Inflammatory macrophage (primary cell): ENCODE measurements around the gene MYBPHL.
"Not testable (repeated sequence)": the region's sequence is repeated elsewhere in the genome, so short reads cannot be mapped to it uniquely, and the experiment has no call there.

Experiments
- DNase-seq, 2 donors: peaks; one replicate each; pipeline ENCODE4 v3.0.0-alpha.2; 2020 to 2022

Gene MYBPHL

DNA sequence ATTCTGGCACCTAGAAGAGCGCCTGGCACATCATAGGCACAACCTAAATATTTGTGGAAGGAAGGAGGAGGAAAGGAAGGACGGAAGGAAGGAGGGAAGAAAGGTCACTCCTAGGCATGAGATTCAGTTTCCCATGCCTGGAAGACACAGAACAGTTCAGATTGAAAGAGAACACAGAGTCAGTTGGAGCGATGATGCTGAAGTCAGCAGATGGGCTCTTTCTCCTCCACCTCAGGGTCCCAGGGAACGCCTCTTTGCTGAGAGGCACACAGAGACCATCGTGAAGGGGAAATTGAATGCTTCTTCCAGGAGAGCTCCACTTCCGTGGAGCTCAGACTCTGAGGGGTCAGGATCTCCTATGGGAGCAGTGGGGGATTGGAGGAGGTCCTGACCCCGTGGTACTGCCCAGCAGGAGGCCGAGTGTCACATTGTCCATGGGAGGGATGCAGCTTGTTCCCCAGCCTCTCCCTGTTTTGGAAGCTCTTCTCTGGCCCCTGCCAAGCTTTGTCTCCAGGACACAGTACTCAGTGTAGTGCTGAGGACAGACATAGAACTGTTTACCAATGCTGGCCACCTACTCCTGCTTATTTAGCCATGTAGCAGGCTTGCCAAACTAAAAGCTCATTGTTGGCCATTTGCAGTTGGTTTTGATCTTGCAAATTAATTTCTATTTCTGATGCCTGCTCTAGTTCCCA is 2.4 kb downstream of the MYBPHL start:
- no peak for DNase-seq

DNA sequence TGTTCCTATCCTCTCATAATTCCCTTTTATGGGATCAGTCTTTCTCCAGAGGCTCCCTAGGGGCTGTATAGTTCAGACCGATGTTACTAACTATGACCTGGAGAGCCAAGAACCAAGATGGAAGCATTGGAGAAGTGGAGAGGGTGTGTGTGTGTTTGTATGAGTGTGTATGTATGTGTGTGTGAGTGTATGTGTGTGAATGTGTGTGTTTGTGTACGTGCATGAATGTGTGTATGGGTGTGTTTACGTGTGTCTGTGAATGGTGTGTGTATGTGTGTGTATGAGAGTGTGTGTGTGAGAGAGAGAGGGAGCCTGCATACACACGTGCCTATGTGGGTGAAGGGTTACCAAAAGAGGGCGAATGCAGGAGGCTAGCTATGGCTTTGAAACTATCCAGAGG is 4.9 kb downstream of the MYBPHL start:
- no peak for DNase-seq

DNA sequence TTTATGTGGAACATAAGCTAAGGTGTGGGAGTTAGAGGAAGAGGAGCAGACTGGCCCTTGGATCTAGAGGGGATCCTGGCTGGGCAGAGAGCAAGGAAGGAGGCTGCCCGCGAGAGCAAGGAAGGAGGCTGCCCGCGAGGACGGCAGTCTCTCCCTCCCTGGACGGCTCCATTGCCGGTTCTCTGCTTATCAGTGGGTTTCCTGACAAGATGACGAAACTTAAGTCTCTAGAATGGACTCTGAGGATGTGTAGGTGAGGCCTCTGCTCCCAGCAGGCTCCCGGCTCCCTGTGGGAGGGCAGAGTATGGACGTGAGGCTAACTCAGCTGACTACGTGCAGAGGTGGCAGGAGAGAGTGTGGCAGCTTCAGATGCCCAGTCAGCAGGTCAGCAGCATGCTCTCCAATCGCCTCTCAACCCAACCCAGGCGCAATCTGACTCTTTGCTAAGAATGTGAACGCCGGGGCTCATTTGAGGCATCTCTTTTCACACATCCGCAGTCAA is 6.1 kb downstream of the MYBPHL start:
- no peak for DNase-seq

DNA sequence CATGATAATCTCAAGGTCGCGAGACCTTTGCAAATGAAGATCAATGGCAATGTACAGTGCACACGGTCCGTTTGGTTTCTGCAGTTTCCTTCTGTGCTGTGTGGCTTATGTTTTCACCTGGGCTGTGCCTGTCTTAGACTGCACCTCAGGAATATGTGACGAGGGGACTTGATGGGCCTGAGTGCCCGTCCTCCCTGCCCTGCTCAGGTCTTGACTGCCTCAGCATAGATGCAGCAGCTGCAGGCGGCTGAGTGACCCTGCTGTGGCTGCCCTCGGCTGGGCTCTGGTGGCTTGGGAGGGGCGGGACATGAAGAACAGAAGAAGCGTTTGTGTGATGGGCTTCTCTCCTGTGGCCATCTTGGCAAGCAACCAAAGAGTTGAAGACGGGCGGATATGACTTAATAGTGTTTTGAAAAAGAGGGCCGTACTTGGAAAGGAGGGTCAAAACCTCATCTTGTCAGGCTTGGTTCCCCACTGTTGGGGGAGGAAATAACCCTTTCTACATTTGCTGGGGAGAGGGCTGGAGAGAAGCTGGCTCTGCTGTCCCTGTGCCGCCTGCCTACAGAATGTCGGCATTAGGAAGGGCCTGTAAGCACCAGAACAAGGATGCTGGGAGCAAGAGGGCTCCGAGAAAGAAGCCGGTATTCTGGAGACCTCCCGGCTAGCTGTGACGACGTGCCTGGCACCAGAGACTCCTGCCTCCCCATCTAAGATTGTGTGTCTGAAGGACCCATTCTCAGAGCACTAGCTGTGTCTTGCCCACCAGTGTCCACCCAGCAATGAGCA is 7.1 kb downstream of the MYBPHL start:
- DNase-seq: no peak

DNA sequence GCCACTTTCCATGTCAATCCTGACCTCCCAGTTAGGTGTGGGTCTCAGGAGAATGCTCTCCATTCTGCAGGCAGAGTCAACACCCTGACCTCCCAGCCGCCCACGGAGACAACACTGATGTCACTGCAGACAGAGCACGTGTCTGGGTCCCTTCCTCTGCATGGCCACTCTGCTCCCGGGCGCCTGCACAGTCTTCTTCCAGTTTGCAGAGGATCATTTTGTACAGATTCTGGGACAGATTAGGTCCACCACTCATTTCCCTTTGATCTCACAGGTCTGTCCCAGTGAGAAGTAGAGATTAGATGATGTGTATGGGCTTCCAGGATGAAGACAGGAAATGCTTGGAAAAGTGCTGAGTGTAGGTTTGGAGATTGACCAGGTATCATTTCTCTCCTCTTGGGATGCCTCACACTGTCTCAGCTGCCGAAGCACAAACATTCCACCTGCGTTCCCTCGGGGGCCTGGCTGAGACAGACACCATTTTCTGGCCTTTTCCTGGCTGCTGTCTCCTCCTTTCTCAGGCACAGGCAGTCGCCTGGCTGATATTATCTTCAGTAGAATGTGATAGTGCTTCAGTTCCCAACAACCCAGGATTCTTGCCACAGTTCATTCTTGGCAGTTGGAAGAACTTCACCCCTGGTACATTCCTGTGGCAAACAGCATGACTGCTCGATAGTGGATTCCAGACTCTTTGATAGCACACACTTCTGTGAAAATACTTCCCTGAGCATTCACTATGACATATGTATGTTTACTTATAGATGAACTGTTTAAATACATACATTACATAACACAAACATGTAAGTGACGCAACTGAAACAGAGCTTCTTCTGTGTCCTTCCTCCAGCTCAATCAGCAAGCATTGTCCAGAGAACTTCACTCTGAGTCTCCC is 7.9 kb downstream of the MYBPHL start:
- peak; percentile 57 to 76 for DNase-seq

DNA sequence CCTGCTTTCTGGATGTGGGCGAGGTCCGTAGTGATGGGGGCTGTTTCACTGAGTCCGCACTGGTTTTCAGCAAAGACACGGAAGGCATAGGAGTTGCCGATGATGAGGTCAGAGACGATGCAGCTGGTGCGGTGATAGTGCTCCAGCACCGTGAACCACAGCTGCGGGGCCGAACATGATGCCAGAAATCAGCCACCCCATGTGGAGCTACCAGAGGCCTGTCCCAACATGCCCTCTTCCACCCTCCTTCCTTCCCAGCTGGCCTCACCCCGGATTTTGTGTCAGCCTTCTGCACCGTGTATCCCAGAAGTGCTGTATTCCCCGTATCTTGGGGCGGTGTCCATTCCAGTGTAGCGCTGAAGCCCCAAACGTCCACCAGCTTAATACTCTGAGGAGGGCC is 10.0 kb downstream of the MYBPHL start:
- DNase-seq: no peak

DNA sequence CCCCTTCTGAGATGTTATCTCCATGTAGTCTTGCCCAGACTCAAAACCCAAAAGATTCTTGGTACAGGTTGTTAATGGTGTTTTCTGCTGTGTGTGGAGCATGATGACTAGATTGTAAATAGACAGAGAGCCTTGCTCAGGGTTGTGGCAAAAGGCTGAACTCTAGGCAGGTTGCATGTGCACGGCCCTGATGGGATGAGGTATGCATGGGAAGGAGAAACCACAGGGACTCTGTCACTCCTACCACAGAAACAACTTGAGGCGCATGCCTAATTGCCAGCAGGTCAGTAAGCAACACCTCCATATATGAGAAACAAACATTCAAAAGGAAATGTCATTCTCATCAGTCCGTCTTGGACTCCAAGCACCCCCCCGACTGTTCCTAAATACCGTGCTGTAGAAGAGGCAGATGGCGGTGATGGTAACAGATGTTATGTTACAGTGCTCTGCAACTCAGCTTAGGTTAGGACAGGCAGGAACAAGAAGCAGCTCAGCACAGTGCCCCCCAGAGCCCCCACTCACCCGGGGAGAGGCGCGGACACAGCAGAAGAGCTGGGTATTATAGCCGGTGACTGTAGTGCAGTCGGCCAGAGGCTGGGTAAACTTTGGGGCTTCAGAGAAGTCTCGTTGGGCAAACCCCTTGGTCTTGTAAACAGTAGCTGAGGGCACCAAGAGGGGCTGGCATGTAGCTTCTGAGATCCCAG is 10.9 kb downstream of the MYBPHL start:
- DNase-seq: no peak

DNA sequence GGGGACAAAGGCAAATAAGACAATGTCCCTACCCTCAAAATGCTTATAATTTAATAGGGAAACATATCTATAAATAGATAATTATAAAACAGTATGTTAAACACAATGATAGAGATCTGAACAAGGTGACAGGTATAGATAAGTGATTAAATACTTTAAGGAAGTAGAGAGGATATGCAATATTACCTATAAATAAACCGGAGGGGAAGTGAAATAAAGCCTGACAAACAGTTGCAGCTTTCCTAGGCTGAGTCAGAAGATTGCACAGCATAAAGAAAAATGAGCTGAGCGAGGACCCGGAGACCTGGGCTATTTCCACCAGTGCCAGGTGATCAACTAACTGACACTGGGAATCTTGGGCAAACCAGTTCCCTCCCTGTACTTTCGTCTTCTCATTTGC is 12.3 kb downstream of the MYBPHL start:
- peak in 1 of 2 donors; percentile 13 for DNase-seq

DNA sequence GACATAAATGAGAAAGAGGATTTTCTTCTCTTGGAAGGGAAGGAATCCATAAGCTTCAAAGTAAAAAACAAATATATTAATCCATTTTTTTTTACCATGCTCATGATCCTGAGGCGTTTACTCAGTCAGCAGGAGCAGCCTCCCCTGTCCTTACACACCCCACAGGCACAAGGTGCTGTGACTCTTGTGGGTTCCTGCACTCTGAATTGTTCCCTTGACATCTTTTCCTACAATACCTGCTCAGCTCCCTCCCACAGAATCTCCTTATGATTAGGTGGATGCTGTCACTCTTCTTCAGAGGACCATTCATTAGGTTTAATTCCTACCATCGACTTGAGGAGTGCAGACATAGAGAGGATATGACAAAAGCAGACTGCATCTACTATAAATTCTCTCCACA is 13.8 kb downstream of the MYBPHL start:
- DNase-seq: no peak

DNA sequence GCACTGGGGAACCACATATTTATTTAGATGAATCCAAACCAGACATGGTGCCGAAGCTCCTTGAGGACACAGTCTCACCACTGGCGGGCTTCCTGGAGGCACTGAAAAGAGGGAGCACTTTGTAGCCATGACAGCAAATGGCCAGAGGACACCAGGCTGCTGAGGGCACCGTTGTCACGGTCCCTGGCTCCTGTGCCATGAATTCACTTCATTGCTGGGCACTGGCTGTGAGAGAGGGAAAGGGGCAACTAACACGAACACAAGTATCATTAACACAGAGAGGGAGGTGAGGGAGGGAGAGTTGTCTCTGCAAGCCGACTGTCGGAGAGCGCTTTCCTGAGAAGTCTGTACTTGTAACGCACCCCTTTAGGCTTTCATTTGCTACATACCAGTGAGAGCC is 14.4 kb downstream of the MYBPHL start:
- DNase-seq: no peak

DNA sequence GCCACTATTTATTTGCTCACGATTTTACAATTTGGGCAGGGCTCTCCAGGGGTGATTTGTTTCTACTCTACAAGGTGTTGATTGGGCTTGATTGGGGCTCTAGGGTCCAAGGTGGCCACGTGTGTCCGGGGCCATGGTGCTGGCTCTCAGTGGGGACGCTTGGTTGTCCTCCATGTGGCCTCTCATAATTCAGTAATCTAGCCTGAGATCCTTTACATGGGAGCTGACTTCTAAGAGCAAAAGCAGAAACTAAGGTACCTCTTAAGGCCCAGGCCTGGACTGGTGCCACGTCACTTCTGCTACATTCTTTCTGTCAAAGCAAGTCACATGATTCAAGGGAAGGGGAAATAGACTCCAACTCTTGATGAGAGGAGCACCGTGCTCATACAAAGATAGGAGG is 15.8 kb downstream of the MYBPHL start:
- DNase-seq: peak; percentile 63 to 77

DNA sequence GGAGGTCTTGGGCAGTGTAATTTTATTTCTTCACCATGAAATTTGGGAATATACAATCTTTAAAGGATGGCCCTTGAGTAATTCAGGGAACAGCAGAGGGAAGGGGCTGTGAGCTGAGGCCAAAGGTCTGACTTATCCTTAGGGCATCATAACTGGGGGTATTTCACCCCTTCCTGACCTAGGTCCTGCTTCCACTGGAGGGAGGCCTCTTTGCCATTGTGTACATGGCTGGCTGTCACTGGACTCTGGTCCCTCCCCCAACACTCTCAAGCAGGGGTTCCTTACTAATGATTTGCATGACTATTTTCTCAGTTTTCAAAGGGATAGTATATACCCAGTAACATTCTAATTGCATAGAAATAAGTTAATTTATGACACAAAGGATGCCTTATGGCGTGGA is 16.7 kb downstream of the MYBPHL start:
- DNase-seq: no peak

DNA sequence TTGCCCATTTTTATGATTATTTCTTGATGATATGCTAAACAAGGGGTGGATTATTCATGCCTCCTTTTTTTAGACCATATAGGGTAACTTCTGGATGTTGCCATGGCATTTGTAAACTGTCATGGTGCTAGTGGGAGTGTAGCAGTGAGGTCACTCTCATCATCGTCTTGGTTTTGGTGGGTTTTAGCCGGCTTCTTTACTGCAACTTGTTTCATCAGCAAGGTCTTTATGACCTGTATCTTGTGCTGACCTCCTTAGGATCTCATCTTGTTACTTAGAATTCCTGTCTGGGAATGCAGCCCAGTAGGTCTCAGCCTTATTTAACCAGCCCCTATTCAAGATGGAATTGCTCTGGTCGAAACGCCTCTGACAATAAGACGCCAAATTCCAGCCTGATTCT is 20.0 kb downstream of the MYBPHL start:
- DNase-seq: not testable (repeated sequence)

DNA sequence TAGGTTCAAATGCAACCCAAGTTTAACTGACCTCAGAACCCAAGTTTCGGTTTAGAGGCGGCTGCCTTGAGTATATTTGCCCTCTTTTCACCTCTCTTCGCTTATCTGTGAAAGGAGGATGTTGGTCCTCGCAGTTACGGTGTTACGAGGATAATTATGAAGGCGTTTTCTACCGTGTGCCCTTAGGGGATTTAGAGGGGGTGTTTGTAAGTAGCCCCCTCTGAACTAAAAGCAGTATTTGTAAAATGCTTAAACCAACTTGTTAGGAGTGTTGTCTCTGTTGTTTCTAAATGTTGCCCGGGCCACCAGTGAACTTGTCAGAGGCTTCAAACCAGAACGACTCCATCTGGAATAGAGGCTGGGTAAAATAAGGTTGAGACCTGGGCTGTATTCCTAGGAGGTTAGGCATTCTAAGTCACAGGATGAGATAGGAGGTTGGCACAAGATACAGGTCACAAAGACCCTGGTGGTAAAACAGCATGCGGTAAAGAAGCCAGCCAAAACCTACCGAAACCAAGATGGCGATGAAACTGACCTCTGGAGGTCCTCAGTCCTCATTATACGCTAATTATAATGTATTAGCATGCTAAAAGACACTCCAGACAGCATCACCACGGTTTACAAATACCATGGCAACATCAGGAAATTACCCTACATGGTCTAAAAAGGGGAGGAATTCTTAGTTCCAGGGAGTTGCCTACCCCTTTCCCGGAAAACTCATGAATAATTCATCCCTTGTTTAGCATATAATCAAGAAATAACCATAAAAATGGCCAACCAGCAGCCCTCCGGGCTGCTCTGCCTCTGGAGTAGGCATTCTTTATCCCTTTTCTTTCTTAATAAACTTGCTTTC is 22.8 kb downstream of the MYBPHL start:
- no peak for DNase-seq

DNA sequence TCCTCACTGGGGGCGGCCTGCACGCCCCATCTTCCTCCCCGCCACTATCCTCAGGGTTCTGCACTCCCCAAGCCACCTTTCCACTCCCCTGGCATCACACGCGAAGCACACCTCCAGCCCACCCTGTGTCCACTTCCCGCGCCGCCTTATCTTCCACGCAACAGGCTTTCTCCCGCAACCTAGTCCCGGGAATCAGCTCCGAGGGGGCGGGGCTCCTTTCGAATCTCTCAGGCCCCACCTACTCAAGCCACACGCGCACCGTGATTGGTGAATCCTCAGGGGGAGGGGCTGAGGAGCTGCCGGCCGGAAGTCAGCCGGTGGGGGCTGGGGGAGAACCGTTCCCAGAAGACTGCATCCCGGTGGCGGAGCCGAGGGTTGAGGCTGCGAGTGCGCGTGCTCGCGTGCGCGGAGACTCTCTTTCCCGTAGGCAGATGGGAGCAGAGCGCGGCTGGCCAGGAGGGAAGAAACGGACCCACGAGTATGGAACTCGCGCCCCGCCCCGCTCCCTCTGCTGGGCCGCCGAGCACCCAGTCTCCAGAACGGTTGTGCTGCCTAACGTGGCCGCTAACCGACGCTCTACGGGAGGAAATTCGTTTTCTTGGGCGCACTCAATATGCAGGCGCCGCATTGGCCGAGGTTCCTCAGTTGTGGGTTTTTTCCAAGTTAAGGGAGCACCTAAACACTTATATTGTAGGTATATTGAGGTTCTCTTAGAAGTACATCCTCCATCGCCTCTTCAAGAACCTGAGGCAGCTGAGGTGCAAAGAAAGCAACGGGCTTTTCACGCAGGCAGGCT is 23.7 kb downstream of the MYBPHL start, which contains the start of gene PSRC1:
PSRC1 (minus strand) TSS at position 194 of the 796 bp plus-strand sequence.
- peak; percentile 93 to 95 for DNase-seq

DNA sequence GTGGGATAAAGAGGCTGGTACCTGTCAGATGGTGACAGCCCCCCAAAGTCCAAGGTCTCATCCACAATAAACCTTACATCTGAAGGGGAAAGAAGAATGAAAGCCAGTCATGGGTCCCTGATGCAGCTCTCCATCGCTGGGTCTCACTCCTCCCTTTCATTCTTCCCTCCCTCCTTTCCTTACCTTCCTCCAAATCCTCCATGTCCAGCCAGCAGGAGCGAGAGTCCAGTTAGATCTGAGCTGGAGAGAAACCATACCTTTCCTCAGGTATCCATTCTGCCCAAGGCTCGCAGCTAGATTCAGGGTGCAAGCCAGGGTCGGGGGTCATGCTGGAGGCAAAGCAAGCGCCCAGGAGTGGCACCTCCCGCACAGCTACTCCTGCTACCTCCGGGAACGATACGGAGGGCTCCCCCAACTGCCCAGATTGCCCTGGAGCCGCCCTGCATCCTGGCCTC is 24.3 kb downstream of the MYBPHL start:
- DNase-seq: no peak

DNA sequence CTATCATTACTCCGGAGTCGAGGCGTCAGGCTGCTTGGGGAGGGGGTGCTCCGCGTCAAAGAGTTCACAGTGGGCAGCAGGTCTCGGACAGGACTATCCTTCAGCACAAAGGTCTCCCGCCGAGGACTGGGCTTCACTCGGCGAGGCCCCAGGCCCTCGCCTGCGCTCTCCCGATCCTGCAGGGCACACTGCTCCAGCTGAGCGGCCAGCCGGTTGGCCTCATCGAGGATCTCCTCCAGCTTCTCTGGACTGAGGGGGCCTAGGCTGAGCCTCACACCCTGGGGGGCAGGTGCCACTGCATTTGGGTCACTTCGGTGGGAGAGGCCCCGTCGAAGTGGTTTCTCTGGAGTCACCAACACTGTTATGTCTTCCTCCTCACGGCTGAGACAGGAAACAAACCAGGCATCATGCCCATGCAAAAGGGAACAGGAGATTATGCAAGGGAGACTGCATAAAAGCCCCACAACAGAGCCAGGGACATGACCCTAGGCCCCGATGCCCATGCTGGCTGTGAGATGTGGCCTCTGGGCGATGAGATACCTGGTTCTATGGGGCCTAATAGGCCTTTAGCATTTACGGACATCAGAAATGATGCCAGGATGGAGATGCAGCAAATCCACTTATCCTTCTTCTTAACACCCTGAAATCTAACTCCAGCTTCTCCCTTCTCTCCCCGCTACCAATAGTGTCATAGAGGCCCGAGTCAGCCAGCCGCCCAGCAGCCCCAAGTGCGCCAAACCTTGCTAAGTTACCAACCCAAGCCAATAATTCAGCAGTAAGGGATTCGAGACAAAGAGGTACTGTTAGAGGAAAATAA is 24.9 kb downstream of the MYBPHL start:
- DNase-seq: peak; percentile 57 to 62

DNA sequence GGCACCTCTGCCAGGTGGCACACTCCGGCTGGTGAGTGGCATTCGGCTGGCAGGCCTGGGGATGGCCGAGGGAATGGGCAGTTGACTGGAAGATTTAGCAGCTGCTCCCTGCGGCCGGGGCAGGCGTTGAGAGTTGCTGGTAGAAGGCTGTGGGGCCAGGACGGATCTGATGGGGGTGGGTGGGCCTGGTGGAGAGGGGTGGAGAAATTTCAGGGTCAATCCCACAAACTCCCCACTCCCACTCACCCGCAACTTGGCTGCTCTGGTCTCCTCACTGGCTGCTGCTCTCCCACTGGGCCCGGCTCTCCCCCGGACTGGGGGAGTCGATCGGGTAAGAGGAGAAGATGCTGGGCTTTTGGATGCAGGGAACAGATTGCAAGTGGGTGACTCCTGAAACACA is 25.9 kb downstream of the MYBPHL start:
- no peak for DNase-seq

DNA sequence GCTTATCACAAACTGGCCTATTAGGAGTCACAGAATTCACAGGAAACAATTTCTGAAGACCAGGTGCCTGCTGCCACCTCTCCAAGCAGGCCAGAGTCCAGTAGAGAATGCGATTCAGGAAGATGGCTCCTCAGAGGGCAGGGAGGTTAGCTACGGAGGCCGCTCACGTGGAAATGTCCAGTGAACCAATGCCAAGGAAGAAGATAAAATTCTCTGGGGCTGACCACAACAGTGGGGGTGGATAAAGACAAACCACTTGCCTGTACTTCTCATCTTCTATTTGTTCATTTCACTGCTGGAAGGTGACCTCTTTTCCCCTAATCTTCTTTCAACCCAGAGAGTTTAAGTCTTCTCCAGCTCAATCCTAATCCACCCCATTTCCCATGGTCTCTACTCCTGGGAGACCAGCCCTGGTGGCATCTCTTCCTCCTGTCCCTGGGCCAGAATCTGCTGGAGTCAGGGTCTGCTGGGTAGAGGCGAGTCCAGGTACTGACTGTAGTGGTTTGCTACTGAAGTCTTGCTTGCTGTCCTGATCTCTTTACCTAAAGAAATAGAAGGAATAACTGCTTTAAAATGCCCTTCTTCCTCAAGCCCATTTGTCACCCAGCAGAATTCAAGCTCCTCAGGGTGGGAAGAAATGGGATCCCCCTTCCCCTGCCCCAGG is 27.1 kb downstream of the MYBPHL start:
- no peak for DNase-seq
